ENCODE data around the gene CDH4. TPM values are rescaled to one million over a fixed set of nuclear protein-coding genes. Genes with fewer than 3 reads are reported as not detected.

Gene CDH4
- total RNA-seq, 4 donors from 2014 or later: 0.71 to 4.2 (median 2.9) TPM

DNA sequence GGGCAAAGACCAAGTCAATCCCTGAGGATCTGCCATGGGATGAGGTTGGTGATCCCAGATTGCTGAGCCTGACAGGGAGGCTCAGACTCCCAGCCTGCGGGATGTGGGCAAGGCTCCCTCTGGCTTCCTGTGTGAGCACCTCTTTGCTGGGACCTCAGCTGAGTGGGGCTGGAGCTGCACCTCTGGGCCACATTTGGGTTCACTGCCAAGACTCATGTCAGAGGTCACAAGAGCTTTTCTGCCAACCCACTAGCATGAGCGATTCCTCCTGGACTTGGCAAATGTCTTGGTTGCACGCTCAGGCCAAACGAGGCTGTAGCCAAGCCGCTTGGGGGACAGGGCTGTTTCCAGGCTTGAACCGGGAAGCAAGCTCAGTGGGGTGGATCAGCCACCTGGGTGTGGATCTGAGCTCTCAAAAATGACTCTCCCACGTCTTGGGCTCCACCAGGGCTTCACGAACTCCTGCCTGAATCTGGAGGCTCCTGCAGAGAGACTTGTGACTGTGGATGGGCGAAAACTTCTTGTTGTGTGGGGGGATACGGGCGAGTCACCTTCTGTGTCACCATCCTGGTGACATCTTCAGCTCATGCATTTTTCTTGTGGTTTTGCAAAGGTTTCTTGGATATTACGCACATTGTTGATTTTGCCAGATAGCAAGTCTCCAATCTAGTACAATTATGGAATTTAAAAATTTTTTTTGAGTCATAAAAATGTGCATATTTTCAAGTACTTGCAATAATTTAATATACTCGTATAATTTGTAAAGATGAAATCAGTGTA, 359.5 kb downstream of the CDH4 start:
- H3K4me3 ChIP-seq (ENCODE audit: low read depth, poor library complexity, severe bottlenecking): no peak overlapping the region
- WGBS, 2 donors: 63 to 65% methylated on average over 11 to 12 of the region's 13 CpGs
- intact Hi-C loops (cut with DNase I; ENCODE audit: low total_unique reads): no loop called here
- DNase-seq (ENCODE audit: low spot score in 2 of 2): no peak
- TF ChIP-seq CTCF (IDR thresholded peaks at IDR 0.05) (no peak), POLR2A (IDR thresholded peaks at IDR 0.05) (no peak)

DNA sequence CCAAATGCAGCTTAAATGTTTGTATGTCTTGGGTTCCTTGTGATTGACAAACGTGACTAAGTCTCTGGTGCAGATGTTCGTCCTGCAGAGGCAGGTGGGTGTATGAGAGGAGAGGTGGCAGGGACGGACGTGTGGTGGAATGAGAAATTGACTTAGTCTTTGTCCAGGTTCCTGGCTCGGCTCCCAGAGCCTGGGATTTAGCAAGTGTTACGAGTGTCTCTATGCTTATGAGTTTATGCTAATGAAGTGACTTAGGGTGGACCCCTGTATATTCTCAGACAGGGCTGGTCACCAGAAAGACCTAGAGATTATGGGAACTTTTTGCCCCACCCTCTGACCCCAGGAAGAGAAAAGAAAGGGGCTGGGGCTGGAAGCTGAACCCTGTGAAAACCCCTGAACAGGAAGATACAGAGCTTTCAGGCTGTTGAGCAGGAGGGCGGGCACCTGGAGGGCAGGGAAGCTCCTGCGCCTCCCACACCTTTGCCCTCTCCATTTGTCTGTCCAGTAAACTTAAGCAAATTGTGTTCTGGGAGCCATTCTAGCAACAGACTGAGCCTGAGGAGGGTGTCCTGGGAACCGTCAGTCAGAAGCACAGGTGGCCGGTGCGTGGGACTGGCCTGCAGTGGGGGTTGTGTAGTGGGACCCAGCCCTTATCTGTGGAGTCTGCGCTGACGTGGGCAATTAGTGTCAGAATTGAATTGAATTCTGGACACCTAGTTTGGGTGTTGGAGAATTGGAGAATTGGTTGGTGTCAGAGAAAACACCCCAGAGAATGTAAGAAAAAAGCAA, 362.1 kb downstream of the CDH4 start:
- TF ChIP-seq CTCF (IDR thresholded peaks at IDR 0.05): no peak
- TF ChIP-seq POLR2A (IDR thresholded peaks at IDR 0.05): no peak
- intact Hi-C loops (cut with DNase I; ENCODE audit: low total_unique reads): no loop called here
- 79% methylated on average over 13 of the region's 13 CpGs for WGBS, 2 donors
- no peak for DNase-seq (ENCODE audit: low spot score in 2 of 2)
- no peak overlapping the region for H3K4me3 ChIP-seq (ENCODE audit: low read depth, poor library complexity, severe bottlenecking)

DNA sequence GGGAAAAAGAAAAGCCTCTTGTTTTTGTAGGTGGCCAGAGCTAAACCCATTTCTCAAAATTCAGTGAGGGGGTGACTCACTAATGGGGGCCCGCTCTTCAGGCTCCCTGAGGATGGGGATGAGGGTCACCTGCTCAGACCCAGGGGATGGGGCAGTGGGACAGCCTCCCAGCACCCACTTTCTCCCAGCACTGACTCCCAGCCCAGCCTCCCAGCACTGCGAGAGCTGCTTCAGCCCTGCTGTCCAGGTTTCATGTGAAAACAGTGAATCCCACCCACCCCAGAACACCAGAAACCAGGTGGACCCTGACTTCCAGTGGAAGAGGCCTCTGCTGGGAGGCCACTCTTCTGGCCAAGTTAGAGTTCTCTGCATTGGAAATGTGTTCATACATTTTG, 362.6 kb downstream of the CDH4 start:
- DNase-seq (ENCODE audit: low spot score in 2 of 2): no peak
- TF ChIP-seq CTCF (IDR thresholded peaks at IDR 0.05) (no peak), POLR2A (IDR thresholded peaks at IDR 0.05) (no peak)
- H3K4me3 ChIP-seq (ENCODE audit: low read depth, poor library complexity, severe bottlenecking): no peak overlapping the region
- 80 to 82% methylated on average over 2 of the region's 2 CpGs for WGBS, 2 donors
- intact Hi-C loops (cut with DNase I; ENCODE audit: low total_unique reads): no loop called here

DNA sequence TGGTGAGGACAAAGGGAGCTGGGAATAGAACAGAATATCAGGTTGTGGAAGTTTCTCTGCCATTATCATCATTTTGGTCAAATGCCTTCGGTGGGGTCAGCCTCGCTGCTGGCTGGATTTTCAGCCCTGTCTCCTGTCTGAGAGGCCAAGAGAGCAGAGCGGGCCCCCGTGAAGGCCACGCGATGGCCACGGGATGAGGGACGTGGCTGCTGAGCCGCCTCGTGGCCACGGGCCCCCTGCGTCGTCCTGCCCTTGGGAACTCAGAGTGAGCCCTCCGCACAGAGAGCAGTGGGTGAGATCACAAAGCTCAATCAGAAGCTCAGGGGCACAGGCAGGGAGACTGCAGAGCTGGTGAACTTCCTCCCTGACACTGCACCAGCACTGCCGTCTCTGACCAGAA, 363.7 kb downstream of the CDH4 start:
- no peak for DNase-seq (ENCODE audit: low spot score in 2 of 2)
- no peak for TF ChIP-seq CTCF (IDR thresholded peaks at IDR 0.05)
- no peak for TF ChIP-seq POLR2A (IDR thresholded peaks at IDR 0.05)
- no peak overlapping the region for H3K4me3 ChIP-seq (ENCODE audit: low read depth, poor library complexity, severe bottlenecking)
- intact Hi-C loops (cut with DNase I; ENCODE audit: low total_unique reads): no loop called here
- WGBS, 2 donors: 92 to 94% methylated on average over 15 of the region's 15 CpGs

DNA sequence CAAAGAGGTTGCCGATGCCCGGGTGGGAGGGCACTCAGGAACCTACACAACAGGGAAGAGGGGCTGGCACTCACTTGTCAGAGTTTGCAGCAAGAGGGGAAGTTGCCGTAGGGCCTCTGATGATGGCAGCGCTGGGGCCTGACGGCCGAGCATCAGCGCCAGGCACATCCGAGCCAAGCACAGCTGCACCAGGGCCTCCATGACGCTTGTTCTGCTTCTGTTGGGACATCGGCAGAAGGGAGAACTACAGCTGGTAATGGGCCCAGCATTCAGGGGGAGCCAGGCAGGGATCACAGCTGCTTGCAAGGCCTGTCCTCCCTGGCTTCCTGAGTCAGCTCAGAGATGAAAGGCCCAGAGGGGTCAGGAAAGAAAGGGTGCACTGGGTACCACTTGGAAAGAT, 367.7 kb downstream of the CDH4 start:
- H3K4me3 ChIP-seq (ENCODE audit: low read depth, poor library complexity, severe bottlenecking): no peak overlapping the region
- DNase-seq (ENCODE audit: low spot score in 2 of 2): no peak
- WGBS, 2 donors: 89 to 96% methylated on average over 9 to 10 of the region's 10 CpGs
- intact Hi-C loops (cut with DNase I; ENCODE audit: low total_unique reads): no loop called here
- no peak for TF ChIP-seq POLR2A (IDR thresholded peaks at IDR 0.05)
- TF ChIP-seq CTCF (IDR thresholded peaks at IDR 0.05): no peak
